ENCODE measurements around the gene SETD1A. TPM values are rescaled to one million over a fixed set of nuclear protein-coding genes. Genes with fewer than 3 reads are reported as not detected.

Gene SETD1A
- total and polyA plus RNA-seq, 5 donors from 2014 or later, result 0.33 to 35.2 (median 0.85) TPM

- Mint-ChIP-seq H3K4me1 (no peaks in the 10 kb centered on the region), H3K27me3 (no peaks in the 10 kb centered on the region), H3K9me3 (no peaks in the 10 kb centered on the region), H3K36me3 (no peaks in the 10 kb centered on the region), H3K27ac (peak overlapping the region in 1 of 3 donors; percentile 32), H3K4me3 (peak overlapping the region in 1 of 4 donors; percentile 24)
- no peak for ATAC-seq (ENCODE audit: low read depth in 2 of 2)
- no peaks in the 10 kb centered on the region for H3K4me1 ChIP-seq (ENCODE audit: control insufficient read depth, insufficient read depth, low read length, poor library complexity, severe bottlenecking)
- no peaks in the 10 kb centered on the region for H3K27me3 ChIP-seq (ENCODE audit: control insufficient read depth, insufficient read depth, low read length)
- H3K4me3 ChIP-seq (ENCODE audit: low read depth, low read length), result no peak overlapping the region
- H3K9me3 ChIP-seq (ENCODE audit: control insufficient read depth in 2 of 2, low read length in 2 of 2), result no peaks in the 10 kb centered on the region
- DNase-seq, result no peak
- no peaks in the 10 kb centered on the region for H3K36me3 ChIP-seq (ENCODE audit: control insufficient read depth, insufficient read depth, low read length)
- H3K27ac ChIP-seq (ENCODE audit: insufficient read depth, low read length, poor library complexity, severe bottlenecking), result no peak overlapping the region
Measured at GRCh38 chr16:31025339-31025738, 67.8 kb downstream of the SETD1A start.

GRCh38 chr16:31029272-31029671, 71.7 kb downstream of the SETD1A start:
- Mint-ChIP-seq H3K27ac (no peak overlapping the region), H3K9me3 (no peaks in the 10 kb centered on the region), H3K36me3 (no peaks in the 10 kb centered on the region), H3K4me1 (peaks cover 0 to 19% (median 9%) of the 10 kb centered on the region in 4 donors), H3K27me3 (no peaks in the 10 kb centered on the region), H3K4me3 (no peak overlapping the region)
- DNase-seq, result no peak
- H3K4me3 ChIP-seq (ENCODE audit: low read depth, low read length), result no peak overlapping the region
- H3K9me3 ChIP-seq (ENCODE audit: control insufficient read depth in 2 of 2, low read length in 2 of 2), result no peaks in the 10 kb centered on the region
- no peaks in the 10 kb centered on the region for H3K36me3 ChIP-seq (ENCODE audit: control insufficient read depth, insufficient read depth, low read length)
- H3K27me3 ChIP-seq (ENCODE audit: control insufficient read depth, insufficient read depth, low read length), result no peaks in the 10 kb centered on the region
- H3K4me1 ChIP-seq (ENCODE audit: control insufficient read depth, insufficient read depth, low read length, poor library complexity, severe bottlenecking), result peaks cover 9% of the 10 kb centered on the region
- ATAC-seq (ENCODE audit: low read depth in 2 of 2), result no peak
- no peak overlapping the region for H3K27ac ChIP-seq (ENCODE audit: insufficient read depth, low read length, poor library complexity, severe bottlenecking)

GRCh38 chr16:31031276-31031675, 73.7 kb downstream of the SETD1A start:
- H3K27me3 Mint-ChIP-seq, result no peaks in the 10 kb centered on the region
- H3K4me3 Mint-ChIP-seq, result peak overlapping the region in 2 of 4 donors; percentile 52 to 95
- Histone ChIP-seq H3K36me3 (ENCODE audit: control insufficient read depth, insufficient read depth, low read length) (peaks cover 6% of the 10 kb centered on the region), H3K9me3 (ENCODE audit: control insufficient read depth in 2 of 2, low read length in 2 of 2) (no peaks in the 10 kb centered on the region), H3K27me3 (ENCODE audit: control insufficient read depth, insufficient read depth, low read length) (no peaks in the 10 kb centered on the region), H3K4me1 (ENCODE audit: control insufficient read depth, insufficient read depth, low read length, poor library complexity, severe bottlenecking) (peaks cover 14% of the 10 kb centered on the region), H3K4me3 (ENCODE audit: low read depth, low read length) (no peak overlapping the region), H3K27ac (ENCODE audit: insufficient read depth, low read length, poor library complexity, severe bottlenecking) (no peak overlapping the region)
- peak overlapping the region in 2 of 3 donors; percentile 97 to 98 for H3K27ac Mint-ChIP-seq
- peaks cover 0 to 25% (median 13%) of the 10 kb centered on the region in 4 donors for H3K4me1 Mint-ChIP-seq
- DNase-seq, result no peak
- no peak for ATAC-seq (ENCODE audit: low read depth in 2 of 2)
- peaks cover under 1% of the 10 kb centered on the region for H3K36me3 Mint-ChIP-seq
- H3K9me3 Mint-ChIP-seq, result no peaks in the 10 kb centered on the region

- ATAC-seq (ENCODE audit: low read depth in 2 of 2), result peak; percentile 82 to 85
- Mint-ChIP-seq H3K4me3 (peak within 1 kb of the TSS; percentile 95 to 99 (median 96)), H3K27ac (peak within 1 kb of the TSS; percentile 97 to 98 (median 98)), H3K27me3 (no peaks in the 10 kb centered on the region), H3K4me1 (peaks cover 0 to 29% (median 14%) of the 10 kb centered on the region in 4 donors), H3K9me3 (no peaks in the 10 kb centered on the region), H3K36me3 (peaks cover 5% of the 10 kb centered on the region)
- Histone ChIP-seq H3K4me3 (ENCODE audit: low read depth, low read length) (peak within 1 kb of the TSS; percentile 86), H3K27me3 (ENCODE audit: control insufficient read depth, insufficient read depth, low read length) (no peaks in the 10 kb centered on the region), H3K27ac (ENCODE audit: insufficient read depth, low read length, poor library complexity, severe bottlenecking) (peak within 1 kb of the TSS; percentile 93), H3K9me3 (ENCODE audit: control insufficient read depth in 2 of 2, low read length in 2 of 2) (no peaks in the 10 kb centered on the region), H3K4me1 (ENCODE audit: control insufficient read depth, insufficient read depth, low read length, poor library complexity, severe bottlenecking) (peaks cover 14% of the 10 kb centered on the region), H3K36me3 (ENCODE audit: control insufficient read depth, insufficient read depth, low read length) (peaks cover 6% of the 10 kb centered on the region)
- peak; percentile 98 to 99 (median 98) for DNase-seq
Measured at GRCh38 chr16:31032736-31033708, 75.5 kb downstream of the SETD1A start, which contains the start of gene STX4. STX4 (plus strand) TSS chr16:31033558; CDS start chr16:31033806, 248 bp downstream.

GRCh38 chr16:31033709-31034492, 76.3 kb downstream of the SETD1A start:
- ATAC-seq (ENCODE audit: low read depth in 2 of 2), result peak; percentile 32 to 47
- H3K4me1 ChIP-seq (ENCODE audit: control insufficient read depth, insufficient read depth, low read length, poor library complexity, severe bottlenecking), result peaks cover 14% of the 10 kb centered on the region
- Mint-ChIP-seq H3K4me3 (peak overlapping the region; percentile 95 to 99 (median 96)), H3K36me3 (peaks cover 9% of the 10 kb centered on the region), H3K27me3 (no peaks in the 10 kb centered on the region), H3K27ac (peak overlapping the region in 2 of 3 donors; percentile 97 to 98), H3K4me1 (peaks cover 0 to 29% (median 14%) of the 10 kb centered on the region in 4 donors), H3K9me3 (no peaks in the 10 kb centered on the region)
- peak overlapping the region; percentile 86 for H3K4me3 ChIP-seq (ENCODE audit: low read depth, low read length)
- H3K9me3 ChIP-seq (ENCODE audit: control insufficient read depth in 2 of 2, low read length in 2 of 2), result no peaks in the 10 kb centered on the region
- DNase-seq, result peak; percentile 79 to 89 (median 83)
- no peaks in the 10 kb centered on the region for H3K27me3 ChIP-seq (ENCODE audit: control insufficient read depth, insufficient read depth, low read length)
- H3K27ac ChIP-seq (ENCODE audit: insufficient read depth, low read length, poor library complexity, severe bottlenecking), result peak overlapping the region; percentile 93
- peaks cover 13% of the 10 kb centered on the region for H3K36me3 ChIP-seq (ENCODE audit: control insufficient read depth, insufficient read depth, low read length)

Other genes with a start within 250 kb of the SETD1A start
- gene PHKG2, start 209.3 kb upstream of the SETD1A start, total RNA-seq, result 43.9 TPM
- 10 to 100 TPM; 39.5 to 48.5 (median 44.7) TPM for gene PHKG2, start 209.3 kb upstream of the SETD1A start, polyA plus RNA-seq
- 1.8 TPM for gene CFAP119, start 195.7 kb upstream of the SETD1A start, total RNA-seq
- 1 to 10 TPM in 1 of 4 donors, under 1 TPM in 2, not detected in 1; 0.23 to 1.5 (median 0.59) TPM for gene CFAP119, start 195.7 kb upstream of the SETD1A start, polyA plus RNA-seq
- 66.2 TPM for gene RNF40, start 195.4 kb upstream of the SETD1A start, total RNA-seq
- gene RNF40, start 195.4 kb upstream of the SETD1A start, polyA plus RNA-seq, result 10 to 100 TPM; 19.0 to 26.9 (median 22.9) TPM
- gene ZNF629, start 170.5 kb upstream of the SETD1A start, total RNA-seq, result 0.49 TPM
- under 1 TPM; 0.23 to 0.79 (median 0.39) TPM for gene ZNF629, start 170.5 kb upstream of the SETD1A start, polyA plus RNA-seq
- 22.9 TPM for gene BCL7C, start 63.7 kb upstream of the SETD1A start, total RNA-seq
- 10 to 100 TPM; 31.4 to 43.7 (median 41.2) TPM for gene BCL7C, start 63.7 kb upstream of the SETD1A start, polyA plus RNA-seq
- gene CTF1, start 61.1 kb upstream of the SETD1A start, total RNA-seq, result 0.30 TPM
- not detected for gene CTF1, start 61.1 kb upstream of the SETD1A start, polyA plus RNA-seq
- 13.0 TPM for gene FBXL19, start 34.2 kb upstream of the SETD1A start, total RNA-seq
- gene FBXL19, start 34.2 kb upstream of the SETD1A start, polyA plus RNA-seq, result under 1 TPM in 3 of 4 donors, not detected in 1; 0.14 to 0.21 (median 0.17) TPM
- gene ORAI3, start 8.7 kb upstream of the SETD1A start, total RNA-seq, result 7.7 TPM
- 10 to 100 TPM; 30.7 to 34.7 (median 31.7) TPM for gene ORAI3, start 8.7 kb upstream of the SETD1A start, polyA plus RNA-seq
- not detected for gene HSD3B7, start 27.5 kb downstream of the SETD1A start, total RNA-seq
- under 1 TPM in 2 of 4 donors, not detected in 2; 0.07 to 0.31 TPM for gene HSD3B7, start 27.5 kb downstream of the SETD1A start, polyA plus RNA-seq
- 0.74 TPM for gene STX1B, start 52.9 kb downstream of the SETD1A start, total RNA-seq
- not detected for gene STX1B, start 52.9 kb downstream of the SETD1A start, polyA plus RNA-seq
- 80.7 TPM for gene STX4, start 75.8 kb downstream of the SETD1A start, total RNA-seq
- gene STX4, start 75.8 kb downstream of the SETD1A start, polyA plus RNA-seq, result 10 to 100 TPM; 19.1 to 28.0 (median 25.0) TPM
- gene ZNF668, start 116.5 kb downstream of the SETD1A start, total RNA-seq, result 16.8 TPM
- 10 to 100 TPM in 1 of 4 donors, 1 to 10 TPM in 3; 6.4 to 15.8 (median 7.6) TPM for gene ZNF668, start 116.5 kb downstream of the SETD1A start, polyA plus RNA-seq
- 23.4 TPM for gene ZNF646, start 116.7 kb downstream of the SETD1A start, total RNA-seq
- 1 to 10 TPM; 2.2 to 5.5 (median 3.4) TPM for gene ZNF646, start 116.7 kb downstream of the SETD1A start, polyA plus RNA-seq
- 8.2 TPM for gene PRSS53, start 131.2 kb downstream of the SETD1A start, total RNA-seq
- gene PRSS53, start 131.2 kb downstream of the SETD1A start, polyA plus RNA-seq, result 1 to 10 TPM in 1 of 4 donors, under 1 TPM in 3; 0.41 to 1.7 (median 0.59) TPM
- 38.1 TPM for gene VKORC1, start 137.0 kb downstream of the SETD1A start, total RNA-seq
- gene VKORC1, start 137.0 kb downstream of the SETD1A start, polyA plus RNA-seq, result 100 to 1,000 TPM in 3 of 4 donors, 10 to 100 TPM in 1; 97.8 to 113 (median 105) TPM
- gene BCKDK, start 150.6 kb downstream of the SETD1A start, total RNA-seq, result 8.2 TPM
- gene BCKDK, start 150.6 kb downstream of the SETD1A start, polyA plus RNA-seq, result 10 to 100 TPM; 19.5 to 24.7 (median 23.5) TPM
- gene KAT8, start 159.9 kb downstream of the SETD1A start, total RNA-seq, result 103 TPM
- 10 to 100 TPM; 31.8 to 49.2 (median 44.4) TPM for gene KAT8, start 159.9 kb downstream of the SETD1A start, polyA plus RNA-seq
- not detected for gene PRSS8, start 178.0 kb downstream of the SETD1A start, total RNA-seq
- gene PRSS8, start 178.0 kb downstream of the SETD1A start, polyA plus RNA-seq, result not detected
- 0.39 TPM for gene PRSS36, start 192.3 kb downstream of the SETD1A start, total RNA-seq
- gene PRSS36, start 192.3 kb downstream of the SETD1A start, polyA plus RNA-seq, result 1 to 10 TPM in 3 of 4 donors, under 1 TPM in 1; 0.46 to 1.4 (median 1.2) TPM
- 918 TPM for gene FUS, start 222.4 kb downstream of the SETD1A start, total RNA-seq
- gene FUS, start 222.4 kb downstream of the SETD1A start, polyA plus RNA-seq, result 100 to 1,000 TPM; 119 to 147 (median 132) TPM
- gene PYCARD, start 245.0 kb downstream of the SETD1A start, total RNA-seq, result 25.0 TPM
- gene PYCARD, start 245.0 kb downstream of the SETD1A start, polyA plus RNA-seq, result 10 to 100 TPM; 50.6 to 82.9 (median 68.3) TPM

Data from CD4-positive, CD25-positive, alpha-beta regulatory T cell (primary cell).